Neural progenitor cell (in vitro differentiated cells): ENCODE results near the gene KLHL29.

Experiments used
- EZH2 ChIP-seq: fragments of 200-600 bp; sonication (generic); IDR thresholded peaks from 2 replicates; pipeline ENCODE4 v1.6.1; 2017; ENCODE audit warnings: antibody characterized with exemption, mild to moderate bottlenecking, moderate library complexity
- TF ChIP-seq, protein P1 (sequence below): fragments of 200-600 bp; sonication (generic); IDR thresholded peaks from 2 replicates; pipeline ENCODE4 v1.5.1; 2017; ENCODE audit warnings: antibody characterized with exemption, mild to moderate bottlenecking

DNA sequence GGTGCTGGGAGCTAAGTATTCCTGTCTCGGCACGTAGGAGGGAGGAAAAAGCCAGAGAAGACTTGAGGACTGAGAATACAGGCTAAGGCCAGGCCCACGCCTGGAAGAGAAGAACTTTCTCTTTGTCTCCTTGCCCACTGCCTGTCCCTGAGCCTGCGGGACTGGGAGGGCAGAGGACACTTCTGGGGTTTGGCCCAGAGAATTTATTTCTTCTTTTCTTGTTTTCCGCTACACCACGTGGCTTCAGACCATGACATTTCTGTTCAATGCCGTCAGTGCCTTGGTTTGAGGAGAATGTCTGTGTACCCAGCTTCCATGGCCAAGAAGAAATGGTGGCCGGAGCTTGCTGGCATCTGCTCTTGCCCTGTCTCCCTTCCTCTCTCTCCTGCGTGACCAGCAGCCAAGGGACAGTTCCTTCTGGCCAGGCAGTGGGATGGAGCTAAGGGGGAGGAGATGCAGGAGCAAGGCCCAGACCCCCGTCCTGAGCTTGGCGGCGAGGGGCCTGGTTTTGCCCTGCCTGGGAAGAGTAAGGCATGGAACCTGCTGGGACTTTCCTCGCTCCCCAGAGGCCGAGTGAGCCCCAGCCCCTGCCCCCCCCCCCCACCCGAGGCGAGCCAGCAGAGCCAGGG lies 140.3 kb downstream of the KLHL29 start:
- TF ChIP-seq, protein P1, sequence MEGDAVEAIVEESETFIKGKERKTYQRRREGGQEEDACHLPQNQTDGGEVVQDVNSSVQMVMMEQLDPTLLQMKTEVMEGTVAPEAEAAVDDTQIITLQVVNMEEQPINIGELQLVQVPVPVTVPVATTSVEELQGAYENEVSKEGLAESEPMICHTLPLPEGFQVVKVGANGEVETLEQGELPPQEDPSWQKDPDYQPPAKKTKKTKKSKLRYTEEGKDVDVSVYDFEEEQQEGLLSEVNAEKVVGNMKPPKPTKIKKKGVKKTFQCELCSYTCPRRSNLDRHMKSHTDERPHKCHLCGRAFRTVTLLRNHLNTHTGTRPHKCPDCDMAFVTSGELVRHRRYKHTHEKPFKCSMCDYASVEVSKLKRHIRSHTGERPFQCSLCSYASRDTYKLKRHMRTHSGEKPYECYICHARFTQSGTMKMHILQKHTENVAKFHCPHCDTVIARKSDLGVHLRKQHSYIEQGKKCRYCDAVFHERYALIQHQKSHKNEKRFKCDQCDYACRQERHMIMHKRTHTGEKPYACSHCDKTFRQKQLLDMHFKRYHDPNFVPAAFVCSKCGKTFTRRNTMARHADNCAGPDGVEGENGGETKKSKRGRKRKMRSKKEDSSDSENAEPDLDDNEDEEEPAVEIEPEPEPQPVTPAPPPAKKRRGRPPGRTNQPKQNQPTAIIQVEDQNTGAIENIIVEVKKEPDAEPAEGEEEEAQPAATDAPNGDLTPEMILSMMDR = no peak
- TF ChIP-seq EZH2 = no peak
